Spleen (tissue), 7 donors: Measurements from ENCODE around the gene CEP76.

Experiments used
- CTCF ChIP-seq, 11 experiments: fragments of 200-600 bp in 7 of 11; fragments of 450-650 bp in 4 of 11; sonication (generic) in 4 of 11; IDR thresholded peaks in 8 of 11; conservative IDR thresholded peaks in 3 of 11; 1 replicate in 7 of 11; 2 replicates in 4 of 11; pipeline versions ENCODE4 v1.4.0 to v1.8.0; 2016 to 2021; ENCODE audit warnings: antibody characterized with exemption in 11 of 11, inconsistent platforms in 4 of 11, mild to moderate bottlenecking in 1 of 11
- POLR2A ChIP-seq, 3 donors: fragments of 450-650 bp; IDR thresholded peaks; one replicate each; pipeline ENCODE4 v1.5.1; 2017; ENCODE audit warnings: antibody characterized with exemption in 3 of 3, mild to moderate bottlenecking in 1 of 3
- donor health status: DM: no; HTN: no; CAD: no; lungs with moderate emphysema.
- donor health status: DM: no; HTN: no; CAD: no.
- donor health status: DM: no; HTN: no; CAD: no.

DNA sequence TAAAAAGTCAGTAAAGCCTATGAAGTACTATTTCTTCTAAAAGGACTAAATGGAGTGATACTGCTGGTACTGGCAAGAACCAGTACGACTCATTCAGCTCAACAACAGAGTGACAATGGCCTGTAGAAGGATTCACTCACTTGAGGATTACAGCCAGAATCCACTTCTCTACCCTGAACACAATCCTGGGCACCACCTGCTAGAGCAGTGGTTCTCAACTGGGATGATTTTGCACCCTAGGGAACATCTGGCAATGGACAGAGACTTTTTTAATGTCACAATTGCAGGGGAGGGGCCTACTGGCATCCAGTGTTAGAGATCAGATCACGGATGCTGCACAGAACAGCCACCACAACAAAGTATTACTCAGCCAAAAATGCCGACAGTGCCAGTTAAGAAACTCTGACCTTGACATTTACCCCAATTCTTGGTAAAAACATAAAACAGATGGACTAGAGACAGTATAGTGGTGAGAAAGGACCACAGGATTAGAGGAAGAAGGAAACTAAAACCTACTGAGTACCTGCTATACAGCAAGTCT is 49.6 kb downstream of the CEP76 start:
- TF ChIP-seq CTCF (IDR thresholded peaks at IDR 0.05 in 8 of 11, conservative IDR thresholded peaks at IDR 0.05 in 3 of 11) = no peak
- TF ChIP-seq POLR2A (IDR thresholded peaks at IDR 0.05) = no peak
